CMK (cell line): ENCODE data around the gene LYPD5.
"Not testable (repeated sequence)": the region's sequence is repeated elsewhere in the genome, so short reads cannot be mapped to it uniquely, and the experiment has no call there.

ENCODE experiments used
- DNase-seq: peaks from one replicate; pipeline ENCODE4 v3.0.0-alpha.2; 2010; ENCODE audit warnings: low read depth

Gene LYPD5

DNA sequence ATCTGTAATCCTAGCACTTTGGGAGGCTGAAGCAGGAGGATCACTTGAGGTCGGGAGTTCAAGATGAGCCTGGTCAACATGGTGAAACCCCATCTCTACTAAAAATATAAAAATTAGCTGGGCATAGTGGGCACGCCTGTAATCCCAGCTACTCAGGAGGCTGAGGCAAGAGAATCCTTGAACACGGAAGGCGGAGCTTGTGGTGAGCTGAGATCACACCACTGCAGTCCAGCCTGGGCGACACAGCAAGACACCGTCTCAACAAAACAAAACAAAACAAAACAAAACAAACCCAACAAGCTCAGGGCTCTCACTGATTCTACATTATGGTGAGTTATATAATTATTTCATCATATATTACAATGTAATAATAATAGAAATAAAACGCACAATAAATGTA, 4.2 kb upstream of the LYPD5 start:
- DNase-seq, result not testable (repeated sequence)

- DNase-seq, result no peak
Measured at GRCh38 chr19:43804432-43804831, 2.2 kb upstream of the LYPD5 start.

- DNase-seq, result no peak
Measured at GRCh38 chr19:43799502-43800142, 2.6 kb downstream of the LYPD5 start.

DNA sequence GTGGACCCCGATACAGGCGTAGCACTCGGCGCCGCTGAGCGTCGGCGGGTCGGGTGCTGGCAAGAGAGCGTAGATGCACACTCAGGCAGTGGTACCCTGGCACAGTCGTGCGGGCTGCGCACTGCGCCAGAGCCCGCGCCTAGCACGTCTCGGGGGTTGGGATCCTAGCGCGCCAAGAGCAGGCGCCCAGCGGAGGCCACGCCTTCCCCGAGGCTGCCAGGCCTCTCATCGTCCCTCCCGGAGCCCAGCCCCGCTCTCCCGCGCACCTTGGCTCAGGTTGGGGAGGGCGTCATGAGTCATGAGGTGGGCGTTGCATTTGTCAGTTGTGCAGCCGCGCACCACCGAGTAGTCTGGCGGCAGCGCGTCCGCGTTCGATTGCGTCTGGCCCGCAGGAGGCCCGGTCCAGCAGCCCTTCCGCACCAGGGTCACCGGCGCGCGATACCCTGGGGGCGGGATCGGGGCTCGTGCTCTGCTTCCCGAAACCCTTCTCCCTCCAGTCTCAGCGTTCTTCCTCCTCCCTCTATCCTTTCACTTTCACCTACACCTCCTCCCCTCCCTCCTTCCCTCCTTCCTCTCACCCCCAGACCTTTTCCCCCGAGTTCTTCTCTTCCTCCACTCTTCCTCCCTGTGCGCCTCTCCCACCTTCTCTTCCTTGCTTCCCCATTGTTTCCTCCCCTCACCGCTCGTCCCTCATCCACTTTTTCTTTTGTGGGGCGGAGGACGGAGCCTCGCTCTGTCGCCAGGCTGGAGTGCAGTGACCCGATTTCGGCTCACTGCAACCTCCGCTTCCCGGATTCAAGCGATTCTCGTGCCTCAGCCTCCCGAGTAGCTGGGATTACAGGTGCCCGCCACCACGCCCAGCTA, 3.5 kb downstream of the LYPD5 start:
- no peak for DNase-seq

DNA sequence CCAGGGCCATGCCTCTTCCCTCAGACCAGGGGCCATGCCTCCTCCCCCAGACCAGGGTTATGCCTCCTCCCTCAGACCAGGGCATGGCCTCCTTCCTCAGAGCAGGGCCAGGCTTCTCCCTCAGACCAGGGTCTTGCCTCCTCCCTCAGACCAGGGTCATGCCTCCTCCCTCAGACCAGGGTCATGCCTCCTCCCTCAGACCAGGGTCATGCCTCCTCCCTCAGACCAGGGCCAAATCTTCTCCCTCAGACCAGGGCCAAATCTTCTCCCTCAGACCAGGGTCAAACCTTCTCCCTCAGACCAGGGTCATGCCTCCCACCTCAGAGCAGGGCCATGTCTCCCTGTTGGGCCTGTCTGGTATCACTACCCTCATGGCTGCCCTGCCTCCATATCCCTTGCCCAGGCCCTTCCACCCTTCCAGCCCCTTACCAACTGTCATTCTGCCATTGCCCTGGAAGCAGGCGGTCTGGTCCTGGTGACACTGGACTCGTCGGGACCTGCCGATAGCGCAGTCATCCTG, 4.2 kb downstream of the LYPD5 start:
- DNase-seq, result no peak

- DNase-seq, result no peak
Measured at GRCh38 chr19:43797556-43797955, 4.7 kb downstream of the LYPD5 start.

- DNase-seq, result no peak
Measured at GRCh38 chr19:43797118-43797517, 5.1 kb downstream of the LYPD5 start.

DNA sequence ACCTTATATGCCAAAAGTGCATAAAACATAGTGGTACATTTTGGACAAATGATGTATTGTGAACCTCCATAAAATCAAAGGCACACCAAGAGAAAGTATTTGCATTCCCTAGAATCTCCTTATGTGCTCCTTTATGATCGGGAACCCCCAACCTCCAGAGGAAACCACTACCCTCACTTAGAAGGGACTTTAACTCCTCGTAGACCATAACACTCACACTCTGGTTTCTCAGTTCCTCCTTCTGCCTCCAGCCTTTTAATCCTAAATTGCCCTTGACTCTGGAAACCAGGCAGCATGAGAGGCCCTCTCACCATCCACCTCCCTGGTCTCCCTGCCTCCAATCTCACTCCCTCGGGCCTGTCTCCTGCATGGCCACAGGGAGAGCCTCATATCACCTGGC, 11.7 kb downstream of the LYPD5 start:
- DNase-seq, result no peak

DNA sequence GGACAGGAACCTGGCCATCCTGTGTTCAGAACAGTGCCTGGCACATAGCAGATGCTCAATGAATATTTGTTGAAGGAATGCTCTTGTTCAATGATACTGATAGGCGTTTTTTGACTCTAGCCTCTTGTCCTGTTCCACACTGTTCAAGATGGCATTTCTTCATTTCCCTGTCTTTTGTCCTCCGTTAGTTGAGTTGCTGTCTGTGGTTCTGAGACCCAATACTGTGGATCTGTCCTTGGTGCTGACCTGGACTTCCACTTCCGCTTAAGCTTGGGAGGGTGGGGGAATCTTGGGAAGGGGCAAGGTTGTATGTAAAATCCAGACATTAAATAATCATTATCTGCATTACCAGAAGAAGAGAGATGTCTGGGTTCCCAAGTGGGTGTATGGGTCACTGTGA, 13.2 kb downstream of the LYPD5 start:
- DNase-seq, result no peak

- DNase-seq, result no peak
Measured at GRCh38 chr19:43786665-43787064, 15.6 kb downstream of the LYPD5 start.

- no peak for DNase-seq
Measured at GRCh38 chr19:43784981-43785808, 17.1 kb downstream of the LYPD5 start.

DNA sequence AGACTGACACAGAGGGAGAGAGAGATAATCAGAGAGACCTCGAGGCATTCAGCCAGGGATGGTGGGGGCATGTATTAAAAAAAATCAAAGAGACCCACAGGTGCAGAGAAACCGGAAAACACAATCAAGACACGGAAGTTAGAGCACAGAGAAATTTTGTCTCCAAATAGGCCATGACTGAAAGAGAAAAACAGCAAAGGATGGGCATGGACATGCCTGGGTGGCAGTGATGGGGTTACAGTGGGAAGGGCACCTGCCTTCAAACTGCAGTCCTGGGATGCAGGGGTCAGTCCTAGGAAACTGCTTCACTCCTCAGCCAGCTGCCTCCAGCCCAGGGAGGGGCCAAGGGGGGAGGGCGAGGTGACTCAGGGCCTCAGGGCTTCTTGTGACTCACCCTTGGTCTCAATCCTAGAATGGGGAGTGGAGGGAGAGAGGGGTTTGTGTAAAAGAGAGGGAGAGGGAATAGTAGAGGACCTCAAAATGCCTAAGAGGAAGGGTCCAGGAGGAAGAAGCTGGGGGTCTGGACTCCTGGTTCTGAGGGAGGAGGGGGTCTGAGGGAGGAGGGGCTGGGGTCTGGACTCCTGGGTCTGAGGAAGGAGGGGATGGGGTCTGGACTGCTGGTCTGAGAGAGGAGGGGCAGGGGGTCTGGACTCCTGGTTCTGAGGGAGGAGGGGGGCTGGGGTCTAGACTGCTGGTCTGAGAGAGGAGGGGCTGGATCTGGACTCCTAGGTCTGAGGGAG, 17.8 kb downstream of the LYPD5 start:
- no peak for DNase-seq

DNA sequence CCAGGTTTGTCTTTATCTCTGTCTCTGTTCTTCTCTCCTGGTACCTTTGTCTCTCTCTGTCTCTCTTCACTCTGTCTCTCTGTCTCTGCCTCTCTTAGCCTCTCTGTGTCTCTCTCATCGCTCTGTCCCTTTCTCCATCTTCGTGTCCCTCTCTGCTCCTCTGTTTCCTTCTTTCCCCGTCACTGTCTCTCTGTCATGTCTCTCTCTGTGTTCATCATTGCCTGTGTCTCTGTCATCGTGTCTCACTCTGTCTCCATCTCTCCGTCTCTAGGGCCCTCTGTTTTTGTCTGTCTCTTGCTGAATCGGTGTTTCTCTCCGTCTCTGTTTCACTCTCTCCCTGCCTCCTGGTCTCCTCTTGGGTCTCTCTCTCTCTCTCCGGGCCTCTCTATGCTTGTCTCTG, 18.6 kb downstream of the LYPD5 start:
- DNase-seq, result no peak

GRCh38 chr19:43782689-43783231, 19.5 kb downstream of the LYPD5 start:
- no peak for DNase-seq

GRCh38 chr19:43782311-43782660, 20.0 kb downstream of the LYPD5 start:
- DNase-seq, result no peak

- no peak for DNase-seq
Measured at GRCh38 chr19:43781630-43782310, 20.5 kb downstream of the LYPD5 start.

GRCh38 chr19:43780706-43781525, 21.3 kb downstream of the LYPD5 start, which contains the start of gene KCNN4:
Gene KCNN4 (minus strand): TSS chr19:43780973. CDS start chr19:43780861, 112 bp downstream.
- DNase-seq, result peak; percentile 77

DNA sequence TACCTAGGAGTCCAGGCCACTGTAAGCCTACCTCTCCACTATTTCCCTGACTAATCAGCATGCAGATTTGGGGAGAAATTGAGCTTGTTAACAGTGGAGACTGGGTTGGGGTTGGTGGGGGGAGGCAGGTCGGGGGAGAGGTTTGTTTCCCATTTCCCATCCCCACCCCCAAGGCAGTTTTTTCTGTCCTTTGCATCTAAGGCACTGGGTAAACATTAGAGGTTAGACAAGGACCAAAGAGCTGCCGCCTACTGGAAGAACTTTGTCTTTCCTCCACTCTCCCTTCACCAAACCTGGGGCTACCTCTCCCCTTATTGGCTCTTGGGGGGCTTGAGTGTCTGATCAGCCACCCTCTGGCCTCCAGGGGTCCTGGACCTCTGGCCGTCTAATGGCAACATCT, 22.4 kb downstream of the LYPD5 start:
- DNase-seq, result no peak

DNA sequence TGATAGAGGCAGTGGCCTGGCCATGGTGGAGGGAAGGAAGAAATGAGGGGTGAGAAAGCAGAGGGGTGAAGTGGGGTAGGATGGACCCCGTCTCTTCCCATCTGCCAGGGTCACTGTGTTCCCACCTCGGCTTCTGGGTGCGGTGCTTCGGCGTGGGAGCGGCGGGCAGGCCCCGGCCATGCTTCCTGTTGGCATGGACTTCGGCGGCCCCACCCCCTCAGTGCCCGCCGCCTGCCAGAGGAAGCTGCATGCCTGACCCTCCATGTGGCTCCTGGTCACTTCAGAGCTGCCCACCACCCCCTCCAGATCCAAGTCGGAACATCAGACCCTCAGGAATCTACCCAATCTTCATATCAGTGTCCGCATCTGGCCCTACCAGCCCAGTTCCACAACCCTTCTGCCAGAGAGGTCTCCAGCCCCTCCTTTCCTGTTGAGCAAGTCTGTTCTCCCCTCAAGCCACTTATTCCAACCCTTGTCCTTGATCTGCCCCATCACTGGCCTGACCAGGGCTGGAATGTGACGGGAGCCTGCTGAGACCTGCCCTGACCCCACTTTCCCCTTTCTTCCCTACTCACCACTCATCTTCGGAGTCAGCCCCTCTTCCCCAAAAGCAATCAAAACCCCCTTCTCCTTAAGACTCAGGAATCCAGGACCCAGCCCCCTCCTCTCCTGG, 23.0 kb downstream of the LYPD5 start:
- peak; percentile 77 for DNase-seq
